Esophagus muscularis mucosa (tissue), 4 donors: Measurements from ENCODE around the gene DYNC1LI2. TPM values are rescaled to one million over a fixed set of nuclear protein-coding genes. Genes with fewer than 3 reads are reported as not detected.

Source experiments
- DNase-seq: peaks from one replicate; pipeline ENCODE4 v3.0.0-alpha.2; 2017; ENCODE audit errors: extremely low spot score
- H3K27ac ChIP-seq, 4 donors: fragments of 200-600 bp; sonication (generic); replicated peaks in 1 of 4; 1 replicate in 3 of 4; 2 replicates in 1 of 4; pipeline ENCODE4 v1.5.1; 2016 to 2019; ENCODE audit warnings: mild to moderate bottlenecking in 1 of 4
- H3K27me3 ChIP-seq, 4 donors: fragments of 200-600 bp; sonication (generic); one replicate each; pipeline versions ENCODE4 v1.5.1 to v1.6.0; 2016 to 2019
- H3K36me3 ChIP-seq, 4 donors: fragments of 200-600 bp; sonication (generic); one replicate each; pipeline ENCODE4 v1.5.1; 2016 to 2019
- H3K4me1 ChIP-seq, 4 donors: fragments of 200-600 bp; sonication (generic); one replicate each; pipeline ENCODE4 v1.5.1; 2016 to 2019
- H3K4me3 ChIP-seq, 4 donors: fragments of 200-600 bp; sonication (generic); 1 replicate in 2 of 4; 2 replicates in 2 of 4; pipeline ENCODE4 v1.5.1; 2016 to 2019; ENCODE audit warnings: mild to moderate bottlenecking in 4 of 4, moderate library complexity in 1 of 4
- H3K9me3 ChIP-seq, 4 donors: fragments of 200-600 bp; sonication (generic); 1 replicate in 3 of 4; 2 replicates in 1 of 4; pipeline ENCODE4 v1.5.1; 2016 to 2019
- CTCF ChIP-seq, 3 experiments: fragments of 200-600 bp in 2 of 3; fragments of 450-650 bp in 1 of 3; sonication (generic) in 2 of 3; IDR thresholded peaks; one replicate each; pipeline ENCODE4 v1.5.1; 2017 to 2019; ENCODE audit warnings: antibody characterized with exemption in 3 of 3, mild to moderate bottlenecking in 2 of 3, moderate library complexity in 1 of 3
- EP300 ChIP-seq: sonication (generic); formaldehyde crosslinking; IDR thresholded peaks from one replicate; pipeline ENCODE4 v1.6.1; 2017; ENCODE audit warnings: antibody characterized with exemption
- POLR2A ChIP-seq: fragments of 450-650 bp; IDR thresholded peaks from one replicate; pipeline ENCODE4 v1.6.1; 2017; ENCODE audit warnings: antibody characterized with exemption, moderate library complexity, mild to moderate bottlenecking, low read depth
- POLR2AphosphoS5 ChIP-seq, 2 donors: sonication (generic); formaldehyde crosslinking; IDR thresholded peaks; one replicate each; pipeline ENCODE4 v1.6.1; 2017; ENCODE audit warnings: antibody characterized with exemption in 2 of 2
- WGBS: methylation state at CpG from one replicate; pipeline ENCODE4 v1.1.5; 2018; 5-methylcytosine and 5-hydroxymethylcytosine counted together
- intact Hi-C: fragments of 100-400 bp; cut with DNase I; formaldehyde crosslinking; loops from one replicate; pipeline ENCODE4 v1.15.1; 2023
- total RNA-seq, 4 donors: library from RNA; depleted of rRNA; stranded (reverse); fragments of >200 nt; gene quantifications; one replicate each; pipeline versions ENCODE4 v1.1.0 to v1.2.1, GENCODE V29; 2016

The DYNC1LI2 gene
- total RNA-seq, 4 donors from 2014 or later = 167 to 203 (median 186) TPM

- H3K9me3 ChIP-seq = no peaks in the 10 kb centered on the region
- no peaks in the 10 kb centered on the region for H3K27me3 ChIP-seq
- H3K4me1 ChIP-seq = peaks cover 17 to 30% (median 24%) of the 10 kb centered on the region in 4 donors
- H3K4me3 ChIP-seq = peak overlapping the region; percentile 67 to 93 (median 78)
- TF ChIP-seq CTCF (IDR thresholded peaks at IDR 0.05) = no peak
- TF ChIP-seq EP300 = no peak
- TF ChIP-seq POLR2A = no peak
- TF ChIP-seq POLR2AphosphoS5 (IDR thresholded peaks at IDR 0.05) = no peak
- no CpG with 5 or more reads among the region's 91 CpGs for WGBS
- DNase-seq = no peak
- H3K36me3 ChIP-seq = no peaks in the 10 kb centered on the region
- intact Hi-C loops = loop anchor here (5.0 kb wide), 1 partner anchor 56 kb away; the partner anchor contains the start of gene DYNC1LI2
- peak overlapping the region; percentile 57 to 75 (median 68) for H3K27ac ChIP-seq
Measured at GRCh38 chr16:66695935-66696668, 55.3 kb downstream of the DYNC1LI2 start.

GRCh38 chr16:66695471-66695934 lies 55.9 kb downstream of the DYNC1LI2 start:
- TF ChIP-seq POLR2AphosphoS5 (IDR thresholded peaks at IDR 0.05) (no peak), EP300 (no peak), CTCF (IDR thresholded peaks at IDR 0.05) (no peak), POLR2A (no peak)
- H3K4me3 ChIP-seq = peak overlapping the region; percentile 67 to 93 (median 78)
- WGBS = 60% methylated on average over 6 of the region's 8 CpGs
- no peaks in the 10 kb centered on the region for H3K36me3 ChIP-seq
- H3K4me1 ChIP-seq = peaks cover 17 to 30% (median 24%) of the 10 kb centered on the region in 4 donors
- H3K9me3 ChIP-seq = no peaks in the 10 kb centered on the region
- intact Hi-C loops = loop anchor here (5.0 kb wide), 1 partner anchor 57 kb away; the partner anchor contains the start of gene DYNC1LI2
- no peaks in the 10 kb centered on the region for H3K27me3 ChIP-seq
- H3K27ac ChIP-seq = peak overlapping the region in 3 of 4 donors; percentile 57 to 75 (median 72)
- no peak for DNase-seq

- Histone ChIP-seq H3K27ac (no peak overlapping the region), H3K36me3 (no peaks in the 10 kb centered on the region), H3K27me3 (no peaks in the 10 kb centered on the region), H3K4me3 (no peak overlapping the region), H3K9me3 (no peaks in the 10 kb centered on the region), H3K4me1 (peaks cover 17 to 30% (median 24%) of the 10 kb centered on the region in 4 donors)
- 92% methylated on average over 4 of the region's 4 CpGs for WGBS
- DNase-seq = no peak
- TF ChIP-seq EP300 = no peak
- no peak for TF ChIP-seq POLR2AphosphoS5 (IDR thresholded peaks at IDR 0.05)
- TF ChIP-seq POLR2A = no peak
- TF ChIP-seq CTCF (IDR thresholded peaks at IDR 0.05) = no peak
- intact Hi-C loops = no loop called here
Measured at GRCh38 chr16:66693149-66693548, 58.3 kb downstream of the DYNC1LI2 start.

- Histone ChIP-seq H3K27me3 (no peaks in the 10 kb centered on the region), H3K4me1 (peaks cover 15 to 27% (median 23%) of the 10 kb centered on the region in 4 donors), H3K27ac (no peak overlapping the region), H3K9me3 (no peaks in the 10 kb centered on the region), H3K4me3 (no peak overlapping the region), H3K36me3 (no peaks in the 10 kb centered on the region)
- intact Hi-C loops = no loop called here
- no peak for TF ChIP-seq CTCF (IDR thresholded peaks at IDR 0.05)
- no peak for TF ChIP-seq EP300
- no peak for TF ChIP-seq POLR2A
- no peak for TF ChIP-seq POLR2AphosphoS5 (IDR thresholded peaks at IDR 0.05)
- 91% methylated on average over 6 of the region's 6 CpGs for WGBS
- no peak for DNase-seq
Measured at GRCh38 chr16:66692341-66692740, 59.1 kb downstream of the DYNC1LI2 start.
